ENCODE measurements around the gene MRPS9.
A peak's percentile ranks its signal among the peaks of the same experiment; 100 is the strongest.

Gene MRPS9

GRCh38 chr2:105037572-105038382 lies at the start of gene MRPS9:
Gene MRPS9 (plus strand): TSS chr2:105038069. CDS start chr2:105038093, 24 bp downstream.
- DNase-seq = peak; percentile 98

GRCh38 chr2:105005181-105005951 lies 32.5 kb upstream of the MRPS9 start:
- no peak for DNase-seq

GRCh38 chr2:105007367-105007766 lies 30.5 kb upstream of the MRPS9 start:
- DNase-seq = no peak

GRCh38 chr2:105032476-105032875 lies 5.4 kb upstream of the MRPS9 start:
- DNase-seq = no peak

- no peak for DNase-seq
These were observed 3.7 kb upstream of the MRPS9 start for GRCh38 chr2:105034170-105034569.

GRCh38 chr2:105038383-105039061 lies 653 bp downstream of the MRPS9 start:
- no peak for DNase-seq

GRCh38 chr2:105039559-105039958 lies 1.7 kb downstream of the MRPS9 start:
- no peak for DNase-seq

- no peak for DNase-seq
These were observed 4.3 kb downstream of the MRPS9 start for GRCh38 chr2:105042189-105042588.

GRCh38 chr2:105052773-105053172 lies 14.9 kb downstream of the MRPS9 start:
- no peak for DNase-seq

GRCh38 chr2:105055613-105056012 lies 17.7 kb downstream of the MRPS9 start:
- no peak for DNase-seq

GRCh38 chr2:105056245-105056644 lies 18.4 kb downstream of the MRPS9 start:
- DNase-seq = no peak

- no peak for DNase-seq
These were observed 19.1 kb downstream of the MRPS9 start for GRCh38 chr2:105057005-105057404.

GRCh38 chr2:105061560-105061959 lies 23.7 kb downstream of the MRPS9 start:
- no peak for DNase-seq

- DNase-seq = no peak
These were observed 24.3 kb downstream of the MRPS9 start for GRCh38 chr2:105062158-105062557.

GRCh38 chr2:105068387-105068786 lies 30.5 kb downstream of the MRPS9 start:
- DNase-seq = no peak

- no peak for DNase-seq
These were observed 31.0 kb downstream of the MRPS9 start for GRCh38 chr2:105068875-105069274.

GRCh38 chr2:105070010-105070865 lies 32.4 kb downstream of the MRPS9 start:
- DNase-seq = peak; percentile 10

- no peak for DNase-seq
These were observed 33.5 kb downstream of the MRPS9 start for GRCh38 chr2:105071379-105071778.

- peak; percentile 80 for DNase-seq
These were observed 34.2 kb downstream of the MRPS9 start for GRCh38 chr2:105072039-105072438.

- no peak for DNase-seq
These were observed 35.7 kb downstream of the MRPS9 start for GRCh38 chr2:105073591-105073990.

GRCh38 chr2:105076121-105076520 lies 38.3 kb downstream of the MRPS9 start:
- no peak for DNase-seq

- DNase-seq = no peak
These were observed 41.1 kb downstream of the MRPS9 start for GRCh38 chr2:105078906-105079495.

Measured in activated CD4-positive, alpha-beta T cell treated with anti-CD3 and anti-CD28 coated beads, Interleukin-2, Interleukin-6, amounts not matched to agents 100 ng/mL and 50 ng/mL, durations not matched to agents 16 hours and 8 hours (primary cell).